Astrocyte (in vitro differentiated cells and primary cell): ENCODE data around the gene MRNIP.
A peak's percentile ranks its signal among the peaks of the same experiment; 100 is the strongest.

Experiments used
- CTCF ChIP-seq: IDR thresholded peaks from 2 replicates; pipeline ENCODE4 v1.5.1; 2011; ENCODE audit warnings: low read depth, mild to moderate bottlenecking, inconsistent platforms, low read length, moderate library complexity; ENCODE audit not compliant: insufficient read depth
- EZH2 ChIP-seq: IDR thresholded peaks from 2 replicates; pipeline ENCODE4 v1.6.1; 2012; ENCODE audit warnings: mild to moderate bottlenecking, low read length, inconsistent platforms; ENCODE audit not compliant: insufficient read depth

- TF ChIP-seq EZH2 (no peak), CTCF (peak; percentile 44)
These were observed 57.1 kb downstream of the MRNIP start for GRCh38 chr5:179801304-179802206.
